ENCODE measurements around the gene ZBTB24. TPM values are rescaled to one million over a fixed set of nuclear protein-coding genes. Genes with fewer than 3 reads are reported as not detected.

The ZBTB24 gene
- total and polyA plus RNA-seq, 2 of the 13 experiments (the other 11 are each of a cell fraction or from before 2014, with no cell fraction given), result 1.5 to 6.2 TPM

DNA sequence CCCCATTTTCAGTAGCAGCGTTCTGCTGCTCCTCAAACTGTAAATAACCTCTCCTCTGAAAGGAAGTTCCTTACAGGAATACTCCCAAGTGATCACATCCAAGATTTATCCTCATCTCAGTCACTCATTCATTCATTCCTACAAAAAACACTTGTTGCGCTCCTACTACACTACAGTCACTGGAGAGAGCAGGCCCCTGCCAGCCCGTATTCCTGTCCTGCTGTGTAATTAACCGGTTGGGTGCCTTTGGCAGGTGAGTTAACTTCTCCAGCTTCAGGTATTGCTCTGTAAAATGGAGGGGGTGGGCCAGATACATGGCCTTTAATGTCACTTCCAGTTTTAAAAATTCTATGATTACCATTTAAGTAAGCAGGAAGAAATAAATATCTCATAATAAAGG, 15.0 kb upstream of the ZBTB24 start:
- Histone ChIP-seq H3K9me3 (ENCODE audit: low read length) (no peaks in the 10 kb centered on the region), H3K4me3 (replicated peaks in 1 of 3; ENCODE audit: insufficient read depth in 1 of 3, low read depth in 2 of 3, low read length in 3 of 3) (no peak overlapping the region), H3K4me1 (ENCODE audit: insufficient read depth, low read length) (peaks cover 5% of the 10 kb centered on the region; the same call in 1 of the 2 replicates), H2AFZ (ENCODE audit: low read length) (no peak overlapping the region), H3K36me3 (replicated peaks in 1 of 2; ENCODE audit: control insufficient read depth in 1 of 2, insufficient read depth in 2 of 2, low read length in 2 of 2) (no peaks in the 10 kb centered on the region), H3K79me2 (ENCODE audit: insufficient read depth, low read length) (no peaks in the 10 kb centered on the region), H3K27me3 (ENCODE audit: control insufficient read depth in 1 of 2, insufficient read depth in 2 of 2, low read length in 2 of 2) (peaks cover 0 to 23% of the 10 kb centered on the region in 2 experiments; a peak in 3 of 5 replicates), H4K20me1 (ENCODE audit: insufficient read depth, low read length) (no peaks in the 10 kb centered on the region), H3K4me2 (ENCODE audit: low read depth, low read length) (no peak overlapping the region), H3K9ac (ENCODE audit: insufficient read depth, low read depth, low read length) (no peak overlapping the region), H3K27ac (ENCODE audit: extremely low read length, insufficient read depth, low read length) (no peak overlapping the region)
- ATAC-seq, result no peak
- FAIRE-seq, result no peak
- CTCF ChIA-PET (ENCODE audit: low intra/inter-chr PET ratio, low total read pairs), result no interaction called here
- intact Hi-C loops (cut with micrococcal nuclease; ENCODE audit: unreplicated experiment) (no loop called here), in situ Hi-C loops (cut with HindIII; ENCODE audit: extremely low pct_ligation_motif_present, low pct_unique_long_range_greater_than_20kb) (no loop called here)
- DNase-seq (ENCODE audit: low spot score), result no peak
- POLR2A ChIA-PET, result no interaction called here
- no peak for TF ChIP-seq ZBTB20 (CRISPR knock-in tag; IDR thresholded peaks at IDR 0.05; ENCODE audit: borderline replicate concordance, low read depth)
- no peak for TF ChIP-seq SMARCC2 (IDR thresholded peaks at IDR 0.05)
- no peak for TF ChIP-seq ZNF556 (CRISPR knock-in tag; IDR thresholded peaks at IDR 0.05; ENCODE audit: borderline replicate concordance)
- TF ChIP-seq ADNP (CRISPR knock-in tag; IDR thresholded peaks at IDR 0.05), result no peak
- TF ChIP-seq, protein P1, sequence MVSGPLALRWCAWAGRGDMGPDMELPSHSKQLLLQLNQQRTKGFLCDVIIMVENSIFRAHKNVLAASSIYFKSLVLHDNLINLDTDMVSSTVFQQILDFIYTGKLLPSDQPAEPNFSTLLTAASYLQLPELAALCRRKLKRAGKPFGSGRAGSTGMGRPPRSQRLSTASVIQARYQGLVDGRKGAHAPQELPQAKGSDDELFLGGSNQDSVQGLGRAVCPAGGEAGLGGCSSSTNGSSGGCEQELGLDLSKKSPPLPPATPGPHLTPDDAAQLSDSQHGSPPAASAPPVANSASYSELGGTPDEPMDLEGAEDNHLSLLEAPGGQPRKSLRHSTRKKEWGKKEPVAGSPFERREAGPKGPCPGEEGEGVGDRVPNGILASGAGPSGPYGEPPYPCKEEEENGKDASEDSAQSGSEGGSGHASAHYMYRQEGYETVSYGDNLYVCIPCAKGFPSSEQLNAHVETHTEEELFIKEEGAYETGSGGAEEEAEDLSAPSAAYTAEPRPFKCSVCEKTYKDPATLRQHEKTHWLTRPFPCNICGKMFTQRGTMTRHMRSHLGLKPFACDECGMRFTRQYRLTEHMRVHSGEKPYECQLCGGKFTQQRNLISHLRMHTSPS (CRISPR knock-in tag; IDR thresholded peaks at IDR 0.05; ENCODE audit: low read depth), result no peak
- TF ChIP-seq DPF2 (CRISPR knock-in tag; IDR thresholded peaks at IDR 0.05; ENCODE audit: borderline replicate concordance, low read depth), result no peak
- TF ChIP-seq, protein P2, sequence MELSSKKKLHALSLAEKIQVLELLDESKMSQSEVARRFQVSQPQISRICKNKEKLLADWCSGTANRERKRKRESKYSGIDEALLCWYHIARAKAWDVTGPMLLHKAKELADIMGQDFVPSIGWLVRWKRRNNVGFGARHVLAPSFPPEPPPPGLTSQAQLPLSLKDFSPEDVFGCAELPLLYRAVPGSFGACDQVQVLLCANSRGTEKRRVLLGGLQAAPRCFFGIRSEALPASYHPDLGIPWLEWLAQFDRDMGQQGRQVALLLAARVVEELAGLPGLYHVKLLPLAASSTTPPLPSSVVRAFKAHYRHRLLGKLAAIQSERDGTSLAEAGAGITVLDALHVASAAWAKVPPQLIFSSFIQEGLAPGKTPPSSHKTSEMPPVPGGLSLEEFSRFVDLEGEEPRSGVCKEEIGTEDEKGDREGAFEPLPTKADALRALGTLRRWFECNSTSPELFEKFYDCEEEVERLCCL (CRISPR knock-in tag; IDR thresholded peaks at IDR 0.05; ENCODE audit: borderline replicate concordance), result no peak
- TF ChIP-seq, protein P3, sequence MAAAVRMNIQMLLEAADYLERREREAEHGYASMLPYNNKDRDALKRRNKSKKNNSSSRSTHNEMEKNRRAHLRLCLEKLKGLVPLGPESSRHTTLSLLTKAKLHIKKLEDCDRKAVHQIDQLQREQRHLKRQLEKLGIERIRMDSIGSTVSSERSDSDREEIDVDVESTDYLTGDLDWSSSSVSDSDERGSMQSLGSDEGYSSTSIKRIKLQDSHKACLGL (CRISPR knock-in tag; IDR thresholded peaks at IDR 0.05), result no peak
- TF ChIP-seq SAFB2 (CRISPR knock-in tag; IDR thresholded peaks at IDR 0.05; ENCODE audit: borderline replicate concordance, low read depth), result no peak
- no peak for TF ChIP-seq FOXM1 (CRISPR knock-in tag; IDR thresholded peaks at IDR 0.05)
- TF ChIP-seq KDM3A (CRISPR knock-in tag; IDR thresholded peaks at IDR 0.05; ENCODE audit: low read depth), result no peak
- TF ChIP-seq, protein P4, sequence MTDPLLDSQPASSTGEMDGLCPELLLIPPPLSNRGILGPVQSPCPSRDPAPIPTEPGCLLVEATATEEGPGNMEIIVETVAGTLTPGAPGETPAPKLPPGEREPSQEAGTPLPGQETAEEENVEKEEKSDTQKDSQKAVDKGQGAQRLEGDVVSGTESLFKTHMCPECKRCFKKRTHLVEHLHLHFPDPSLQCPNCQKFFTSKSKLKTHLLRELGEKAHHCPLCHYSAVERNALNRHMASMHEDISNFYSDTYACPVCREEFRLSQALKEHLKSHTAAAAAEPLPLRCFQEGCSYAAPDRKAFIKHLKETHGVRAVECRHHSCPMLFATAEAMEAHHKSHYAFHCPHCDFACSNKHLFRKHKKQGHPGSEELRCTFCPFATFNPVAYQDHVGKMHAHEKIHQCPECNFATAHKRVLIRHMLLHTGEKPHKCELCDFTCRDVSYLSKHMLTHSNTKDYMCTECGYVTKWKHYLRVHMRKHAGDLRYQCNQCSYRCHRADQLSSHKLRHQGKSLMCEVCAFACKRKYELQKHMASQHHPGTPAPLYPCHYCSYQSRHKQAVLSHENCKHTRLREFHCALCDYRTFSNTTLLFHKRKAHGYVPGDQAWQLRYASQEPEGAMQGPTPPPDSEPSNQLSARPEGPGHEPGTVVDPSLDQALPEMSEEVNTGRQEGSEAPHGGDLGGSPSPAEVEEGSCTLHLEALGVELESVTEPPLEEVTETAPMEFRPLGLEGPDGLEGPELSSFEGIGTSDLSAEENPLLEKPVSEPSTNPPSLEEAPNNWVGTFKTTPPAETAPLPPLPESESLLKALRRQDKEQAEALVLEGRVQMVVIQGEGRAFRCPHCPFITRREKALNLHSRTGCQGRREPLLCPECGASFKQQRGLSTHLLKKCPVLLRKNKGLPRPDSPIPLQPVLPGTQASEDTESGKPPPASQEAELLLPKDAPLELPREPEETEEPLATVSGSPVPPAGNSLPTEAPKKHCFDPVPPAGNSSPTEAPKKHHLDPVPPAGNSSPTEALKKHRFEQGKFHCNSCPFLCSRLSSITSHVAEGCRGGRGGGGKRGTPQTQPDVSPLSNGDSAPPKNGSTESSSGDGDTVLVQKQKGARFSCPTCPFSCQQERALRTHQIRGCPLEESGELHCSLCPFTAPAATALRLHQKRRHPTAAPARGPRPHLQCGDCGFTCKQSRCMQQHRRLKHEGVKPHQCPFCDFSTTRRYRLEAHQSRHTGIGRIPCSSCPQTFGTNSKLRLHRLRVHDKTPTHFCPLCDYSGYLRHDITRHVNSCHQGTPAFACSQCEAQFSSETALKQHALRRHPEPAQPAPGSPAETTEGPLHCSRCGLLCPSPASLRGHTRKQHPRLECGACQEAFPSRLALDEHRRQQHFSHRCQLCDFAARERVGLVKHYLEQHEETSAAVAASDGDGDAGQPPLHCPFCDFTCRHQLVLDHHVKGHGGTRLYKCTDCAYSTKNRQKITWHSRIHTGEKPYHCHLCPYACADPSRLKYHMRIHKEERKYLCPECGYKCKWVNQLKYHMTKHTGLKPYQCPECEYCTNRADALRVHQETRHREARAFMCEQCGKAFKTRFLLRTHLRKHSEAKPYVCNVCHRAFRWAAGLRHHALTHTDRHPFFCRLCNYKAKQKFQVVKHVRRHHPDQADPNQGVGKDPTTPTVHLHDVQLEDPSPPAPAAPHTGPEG (CRISPR knock-in tag; IDR thresholded peaks at IDR 0.05), result no peak
- TF ChIP-seq ATF7 (IDR thresholded peaks at IDR 0.05), result no peak
- no peak for TF ChIP-seq ATF7 (CRISPR knock-in tag; IDR thresholded peaks at IDR 0.05)
- no TSS peak for BruUV-seq (replicated peaks)
- 46% methylated on average over 4 of the region's 4 CpGs for WGBS (ENCODE audit: low lambda C conversion rate)
